HG02678 (cell line): ENCODE results near the gene ZNF33A.
"Not testable (repeated sequence)": the region's sequence is repeated elsewhere in the genome, so short reads cannot be mapped to it uniquely, and the experiment has no call there.

ENCODE experiments used
- ATAC-seq: cut with Tn5 transposase; IDR thresholded peaks from one replicate; pipeline ENCODE4 v1.9.1; 2021; ENCODE audit warnings: mild to moderate bottlenecking, moderate library complexity; ENCODE audit not compliant: unreplicated experiment

The ZNF33A gene

GRCh38 chr10:38010119-38010903, at the start of gene ZNF33A:
ZNF33A (plus strand) TSS chr10:38010675; CDS start chr10:38012342, 1,667 bp downstream.
- ATAC-seq = peak; percentile 86

- no peak for ATAC-seq
These were observed 45.5 kb upstream of the ZNF33A start for GRCh38 chr10:37965006-37965405.

- no peak for ATAC-seq
These were observed 38.1 kb upstream of the ZNF33A start for GRCh38 chr10:37972396-37972795.

- ATAC-seq = no peak
These were observed 35.0 kb upstream of the ZNF33A start for GRCh38 chr10:37975401-37975991.

GRCh38 chr10:37976091-37976879, 34.2 kb upstream of the ZNF33A start, which contains the start of gene ZNF25:
ZNF25 (minus strand) TSS chr10:37976647; CDS start chr10:37971722, 4,925 bp downstream.
- peak; percentile 95 for ATAC-seq

- no peak for ATAC-seq
These were observed 33.6 kb upstream of the ZNF33A start for GRCh38 chr10:37976880-37977203.

- no peak for ATAC-seq
These were observed 18.8 kb upstream of the ZNF33A start for GRCh38 chr10:37991655-37992054.

GRCh38 chr10:37992083-37992482, 18.4 kb upstream of the ZNF33A start:
- no peak for ATAC-seq

- ATAC-seq = not testable (repeated sequence)
These were observed 11.6 kb upstream of the ZNF33A start for GRCh38 chr10:37998920-37999319.

- not testable (repeated sequence) for ATAC-seq
These were observed 10.0 kb upstream of the ZNF33A start for GRCh38 chr10:38000474-38000873.

GRCh38 chr10:38003026-38003425, 7.4 kb upstream of the ZNF33A start:
- no peak for ATAC-seq

- ATAC-seq = no peak
These were observed 6.9 kb upstream of the ZNF33A start for GRCh38 chr10:38003588-38003987.

GRCh38 chr10:38007551-38007950, 2.9 kb upstream of the ZNF33A start:
- ATAC-seq = no peak

GRCh38 chr10:38007991-38008390, 2.5 kb upstream of the ZNF33A start:
- no peak for ATAC-seq

- no peak for ATAC-seq
These were observed 5.9 kb downstream of the ZNF33A start for GRCh38 chr10:38016354-38016753.

- ATAC-seq = not testable (repeated sequence)
These were observed 8.6 kb downstream of the ZNF33A start for GRCh38 chr10:38019124-38019523.

- ATAC-seq = no peak
These were observed 14.8 kb downstream of the ZNF33A start for GRCh38 chr10:38025283-38025682.

- ATAC-seq = no peak
These were observed 17.5 kb downstream of the ZNF33A start for GRCh38 chr10:38027986-38028385.

GRCh38 chr10:38032886-38033285, 22.4 kb downstream of the ZNF33A start:
- ATAC-seq = no peak

GRCh38 chr10:38038107-38038931, 27.8 kb downstream of the ZNF33A start:
- peak; percentile 85 for ATAC-seq

GRCh38 chr10:38038932-38039245, 28.4 kb downstream of the ZNF33A start:
- ATAC-seq = no peak
